Panc1 (cell line): ENCODE measurements around the gene OR10A2. TPM values are rescaled to one million over a fixed set of nuclear protein-coding genes. Genes with fewer than 3 reads are reported as not detected.
"Not testable (repeated sequence)": the region's sequence is repeated elsewhere in the genome, so short reads cannot be mapped to it uniquely, and the experiment has no call there.

ENCODE experiments used
- ATAC-seq: fragments of 200-7000 bp; cut with Tn5 transposase; 2 replicates; pipeline ENCODE4 v1.9.1; 2020; ENCODE audit warnings: mild to moderate bottlenecking, moderate library complexity
- BruUV-seq: library from RNA; stranded (reverse); fragments of 400-500 nt; replicated peaks from 2 replicates; lab custom pipeline; 2021; lab: Mats Ljungman, UMichigan
- CTCF ChIA-PET: fragments of 300-600 bp; sonication (Branson Sonifier 250); formaldehyde crosslinking; loops from one replicate; lab custom pipeline; 2022; ENCODE audit warnings: antibody characterized with exemption; lab: Charles Lee
- POLR2A ChIA-PET: fragments of 300-600 bp; sonication (Branson Sonifier 250); formaldehyde crosslinking; loops from one replicate; lab custom pipeline; 2022; ENCODE audit warnings: antibody characterized with exemption; lab: Charles Lee
- DNase-seq: peaks from one replicate; pipeline ENCODE4 v3.0.0-alpha.2; 2010; ENCODE audit warnings: low read depth, low spot score
- H3K27ac ChIP-seq: 2 replicates; pipeline ENCODE4 v1.5.1; 2011; ENCODE audit warnings: mild to moderate bottlenecking, low read length, inconsistent platforms
- H3K27me3 ChIP-seq: fragments of 200-500 bp; sonication (Bioruptor generic); 2 replicates; pipeline ENCODE4 v1.6.0; 2014; ENCODE audit warnings: low read length, inconsistent platforms; ENCODE audit not compliant: control insufficient read depth, insufficient read depth
- H3K36me3 ChIP-seq: fragments of 200-500 bp; sonication (Bioruptor generic); 2 replicates; pipeline ENCODE4 v1.5.1; 2014; ENCODE audit warnings: inconsistent platforms, mild to moderate bottlenecking, low read length, moderate library complexity; ENCODE audit not compliant: control insufficient read depth, insufficient read depth
- H3K4me1 ChIP-seq: 2 replicates; pipeline ENCODE4 v1.5.1; 2011; ENCODE audit warnings: inconsistent platforms, mild to moderate bottlenecking, low read length, moderate library complexity; ENCODE audit not compliant: control insufficient read depth, insufficient read depth
- H3K4me3 ChIP-seq, 2 experiments: 2 replicates each; pipeline ENCODE4 v1.5.1; 2011 to 2012; ENCODE audit warnings: low read depth in 2 of 2, low read length in 2 of 2, mild to moderate bottlenecking in 2 of 2, inconsistent platforms in 1 of 2, moderate library complexity in 1 of 2
- H3K9me3 ChIP-seq: fragments of 200-500 bp; sonication (Bioruptor generic); 2 replicates; pipeline ENCODE4 v1.5.1; 2014; ENCODE audit warnings: low read depth, mild to moderate bottlenecking, inconsistent platforms, low read length, moderate library complexity; ENCODE audit not compliant: control insufficient read depth, insufficient read depth
- CTCF ChIP-seq: fragments of 450-650 bp; IDR thresholded peaks from 2 replicates; pipeline ENCODE4 v1.5.1; 2017; ENCODE audit warnings: mild to moderate bottlenecking
- POLR2AphosphoS5 ChIP-seq: IDR thresholded peaks from 2 replicates; pipeline ENCODE4 v1.6.1; 2012; ENCODE audit warnings: mild to moderate bottlenecking, low read depth, low read length, moderate library complexity
- REST ChIP-seq, 2 experiments: IDR thresholded peaks; 2 replicates each; pipeline ENCODE4 v1.6.1; 2011 to 2012; ENCODE audit warnings: low read depth in 2 of 2, control low read depth in 1 of 2, low read length in 1 of 2, mild to moderate bottlenecking in 1 of 2, moderate library complexity in 1 of 2; ENCODE audit not compliant: insufficient read depth in 1 of 2
- SIN3A ChIP-seq: IDR thresholded peaks from 2 replicates; pipeline ENCODE4 v1.6.1; 2012; ENCODE audit warnings: low read depth, mild to moderate bottlenecking, low read length, moderate library complexity, borderline replicate concordance; ENCODE audit not compliant: insufficient read depth
- TCF7L2 ChIP-seq: IDR thresholded peaks from 2 replicates; pipeline ENCODE4 v1.6.1; 2011; ENCODE audit warnings: mild to moderate bottlenecking, low read depth, low read length, inconsistent platforms
- in situ Hi-C: cut with HindIII; loops from 2 replicates; pipeline ENCODE4 v1.10.0; 2016; ENCODE audit warnings: low sequenced_read_pairs, low pct_unique_long_range_greater_than_20kb
- intact Hi-C: fragments of 100-400 bp; cut with micrococcal nuclease; formaldehyde crosslinking; loops from one replicate; pipeline ENCODE4 v1.10.0; 2022; ENCODE audit not compliant: unreplicated experiment
- total RNA-seq: library from RNA; stranded (reverse); gene quantifications from one replicate; pipeline ENCODE4 v1.2.1, GENCODE V29; 2021; ENCODE audit not compliant: unreplicated experiment

Gene OR10A2
- total RNA-seq, 1 experiment from 2014 or later, result not detected

GRCh38 chr11:6876914-6877313, 14.1 kb downstream of the OR10A2 start:
- no peaks in the 10 kb centered on the region for H3K4me1 ChIP-seq
- no TSS peak for BruUV-seq
- no peak overlapping the region for H3K27ac ChIP-seq
- TF ChIP-seq SIN3A (no peak), REST (IDR thresholded peaks at IDR 0.05; ENCODE audit: insufficient read depth in 1 of 2, low read depth in 2 of 2, low read length in 1 of 2) (no peak), TCF7L2 (no peak), POLR2AphosphoS5 (no peak), CTCF (no peak)
- CTCF ChIA-PET, result no interaction called here
- H3K4me3 ChIP-seq, result no peak overlapping the region
- H3K27me3 ChIP-seq, result no peaks in the 10 kb centered on the region; the same call in none of the 2 replicates
- POLR2A ChIA-PET, result no interaction called here
- DNase-seq, result no peak
- no peaks in the 10 kb centered on the region for H3K36me3 ChIP-seq
- no peaks in the 10 kb centered on the region for H3K9me3 ChIP-seq
- intact Hi-C loops, result no loop called here
- in situ Hi-C loops, result no loop called here
- no peak for ATAC-seq

DNA sequence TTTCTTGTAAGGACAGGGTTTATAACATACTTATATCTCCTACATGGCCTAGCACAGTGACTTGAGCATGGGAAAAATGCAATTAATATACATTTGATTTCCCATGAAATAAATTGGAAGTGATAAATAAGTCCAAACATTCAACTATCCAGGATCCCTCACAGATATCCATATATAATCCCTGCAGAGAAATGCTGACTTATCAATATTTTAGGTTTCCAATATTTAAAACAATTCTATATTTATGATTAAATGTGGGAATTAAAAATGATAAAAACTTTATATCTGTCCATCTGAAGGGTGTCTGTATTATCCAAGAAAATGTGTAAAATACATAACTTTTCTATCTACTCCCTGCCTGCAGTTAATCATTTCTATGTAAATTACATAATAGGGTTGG, 19.9 kb downstream of the OR10A2 start:
- Histone ChIP-seq H3K9me3 (no peaks in the 10 kb centered on the region), H3K27ac (no peak overlapping the region), H3K4me1 (no peaks in the 10 kb centered on the region), H3K27me3 (peaks cover 12% of the 10 kb centered on the region), H3K4me3 (no peak overlapping the region), H3K36me3 (no peaks in the 10 kb centered on the region)
- DNase-seq (no peak), ATAC-seq (no peak)
- CTCF ChIA-PET, result no interaction called here
- BruUV-seq, result no TSS peak
- POLR2A ChIA-PET, result no interaction called here
- TF ChIP-seq TCF7L2, result no peak
- TF ChIP-seq POLR2AphosphoS5, result no peak
- no peak for TF ChIP-seq CTCF
- no peak for TF ChIP-seq SIN3A
- TF ChIP-seq REST (IDR thresholded peaks at IDR 0.05; ENCODE audit: insufficient read depth in 1 of 2, low read depth in 2 of 2, low read length in 1 of 2), result no peak
- intact Hi-C loops, result no loop called here
- in situ Hi-C loops, result no loop called here

DNA sequence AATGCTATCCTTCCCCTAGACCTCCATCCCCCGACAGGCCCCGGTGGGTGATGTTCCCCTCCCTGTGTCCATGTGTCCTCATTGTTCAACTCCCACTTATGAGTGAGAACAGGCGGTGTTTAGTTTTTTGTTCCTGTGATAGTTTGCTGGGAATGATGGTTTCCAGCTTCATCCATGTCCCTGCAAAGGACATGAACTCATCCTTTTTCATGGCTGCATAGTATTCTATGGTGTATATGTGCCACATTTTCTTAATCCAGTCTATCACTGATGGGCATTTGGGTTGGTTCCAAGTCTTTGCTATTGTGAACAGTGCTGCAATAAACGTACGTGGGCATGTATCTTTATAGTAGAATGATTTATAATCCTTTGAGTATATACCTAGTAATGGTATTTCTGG, 24.9 kb downstream of the OR10A2 start:
- H3K36me3 ChIP-seq, POLR2A ChIA-PET, H3K4me3 ChIP-seq, ATAC-seq, CTCF ChIA-PET, BruUV-seq, H3K27ac ChIP-seq, intact Hi-C loops, H3K9me3 ChIP-seq, DNase-seq, H3K27me3 ChIP-seq, H3K4me1 ChIP-seq, in situ Hi-C loops: not testable (repeated sequence)
